HG02763 (cell line): ENCODE results near the gene EXO5.
"Not testable (repeated sequence)": the region's sequence is repeated elsewhere in the genome, so short reads cannot be mapped to it uniquely, and the experiment has no call there.

Source experiments
- ATAC-seq: cut with Tn5 transposase; IDR thresholded peaks from one replicate; pipeline ENCODE4 v1.9.1; 2021; ENCODE audit warnings: mild to moderate bottlenecking, moderate library complexity; ENCODE audit not compliant: unreplicated experiment

EXO5 gene, protein sequence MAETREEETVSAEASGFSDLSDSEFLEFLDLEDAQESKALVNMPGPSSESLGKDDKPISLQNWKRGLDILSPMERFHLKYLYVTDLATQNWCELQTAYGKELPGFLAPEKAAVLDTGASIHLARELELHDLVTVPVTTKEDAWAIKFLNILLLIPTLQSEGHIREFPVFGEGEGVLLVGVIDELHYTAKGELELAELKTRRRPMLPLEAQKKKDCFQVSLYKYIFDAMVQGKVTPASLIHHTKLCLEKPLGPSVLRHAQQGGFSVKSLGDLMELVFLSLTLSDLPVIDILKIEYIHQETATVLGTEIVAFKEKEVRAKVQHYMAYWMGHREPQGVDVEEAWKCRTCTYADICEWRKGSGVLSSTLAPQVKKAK

DNA sequence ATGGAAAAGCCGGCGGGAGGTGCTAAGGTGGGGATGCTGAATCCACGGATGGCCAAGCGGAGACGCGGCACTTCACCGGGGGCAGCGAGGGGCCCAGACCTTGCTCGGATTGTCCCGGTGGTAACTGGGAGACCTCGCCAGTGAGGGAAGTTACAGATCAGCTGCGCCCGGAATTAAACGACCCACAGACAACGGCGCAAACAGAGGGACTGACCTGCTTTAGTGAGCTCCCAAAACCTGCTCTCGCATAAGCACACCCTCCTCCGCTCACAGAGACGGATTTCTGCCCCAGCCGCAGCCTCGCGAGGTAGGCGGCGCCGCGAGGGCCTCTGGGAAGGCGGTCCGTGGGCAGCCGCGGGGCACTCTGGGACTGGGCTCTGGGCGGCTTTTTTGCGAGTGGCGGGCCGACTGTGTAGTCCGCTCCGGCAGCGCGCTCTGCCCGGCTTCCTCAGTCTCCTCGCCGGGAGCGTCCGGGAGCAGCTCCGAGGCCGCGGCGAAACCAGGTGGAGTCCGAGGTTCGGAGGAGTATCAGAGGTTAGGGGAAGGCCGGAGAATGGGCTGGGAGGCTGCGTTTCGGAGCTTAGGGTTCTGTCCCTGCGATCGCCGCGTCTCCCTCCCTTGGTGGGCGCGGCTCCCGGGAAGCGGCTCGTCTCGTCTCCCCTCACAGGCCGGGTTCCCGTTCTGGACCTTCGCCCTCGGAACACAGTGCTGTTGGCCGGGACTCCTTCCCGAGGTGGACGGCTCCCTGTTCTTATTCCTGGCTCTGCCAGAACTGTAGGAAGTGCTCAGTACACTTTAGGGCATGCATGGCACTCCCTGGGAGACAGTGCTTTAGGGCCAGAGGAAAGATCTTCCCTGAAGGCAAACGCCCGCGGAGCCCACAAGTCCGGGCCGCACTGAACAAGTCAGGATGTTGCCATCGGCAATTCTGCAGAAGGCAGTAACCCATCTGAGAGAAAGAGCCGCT lies at the start of gene EXO5:
Gene EXO5 (plus strand): TSS at position 393 of the 967 bp plus-strand sequence. CDS start 5,778 bp downstream, outside the sequence.
- ATAC-seq = peak; percentile 76

DNA sequence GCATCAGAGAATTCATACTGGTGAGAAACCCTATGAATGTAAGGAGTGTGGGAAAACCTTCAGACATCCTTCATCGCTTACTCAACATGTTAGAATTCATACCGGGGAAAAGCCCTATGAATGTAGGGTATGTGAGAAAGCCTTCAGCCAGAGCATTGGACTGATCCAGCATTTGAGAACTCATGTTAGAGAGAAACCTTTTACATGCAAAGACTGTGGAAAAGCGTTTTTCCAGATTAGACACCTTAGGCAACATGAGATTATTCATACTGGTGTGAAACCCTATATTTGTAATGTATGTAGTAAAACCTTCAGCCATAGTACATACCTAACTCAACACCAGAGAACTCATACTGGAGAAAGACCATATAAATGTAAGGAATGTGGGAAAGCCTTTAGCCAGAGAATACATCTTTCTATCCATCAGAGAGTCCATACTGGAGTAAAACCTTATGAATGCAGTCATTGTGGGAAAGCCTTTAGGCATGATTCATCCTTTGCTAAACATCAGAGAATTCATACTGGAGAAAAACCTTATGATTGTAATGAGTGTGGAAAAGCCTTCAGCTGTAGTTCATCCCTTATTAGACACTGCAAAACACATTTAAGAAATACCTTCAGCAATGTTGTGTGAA lies 45.5 kb upstream of the EXO5 start:
- no peak for ATAC-seq

DNA sequence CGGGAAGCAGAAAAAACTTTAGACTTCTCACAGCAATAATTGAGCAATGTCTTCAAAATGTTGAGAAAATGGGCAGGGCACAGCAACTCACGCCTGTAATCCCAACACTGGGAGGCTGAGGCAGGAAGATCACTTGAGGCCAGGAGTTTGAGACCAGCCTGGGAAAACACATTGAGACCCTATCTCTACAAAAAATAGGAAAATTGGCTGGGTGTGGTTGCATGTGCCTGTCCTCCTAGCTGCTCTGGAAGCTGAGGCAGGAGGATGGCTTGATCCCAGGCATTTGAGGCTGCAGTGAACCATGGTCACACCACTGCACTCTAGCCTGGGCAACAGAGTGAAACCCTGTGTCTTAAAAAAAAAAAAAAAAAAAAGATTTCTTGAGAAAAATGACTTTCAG lies 39.2 kb upstream of the EXO5 start:
- ATAC-seq = no peak

DNA sequence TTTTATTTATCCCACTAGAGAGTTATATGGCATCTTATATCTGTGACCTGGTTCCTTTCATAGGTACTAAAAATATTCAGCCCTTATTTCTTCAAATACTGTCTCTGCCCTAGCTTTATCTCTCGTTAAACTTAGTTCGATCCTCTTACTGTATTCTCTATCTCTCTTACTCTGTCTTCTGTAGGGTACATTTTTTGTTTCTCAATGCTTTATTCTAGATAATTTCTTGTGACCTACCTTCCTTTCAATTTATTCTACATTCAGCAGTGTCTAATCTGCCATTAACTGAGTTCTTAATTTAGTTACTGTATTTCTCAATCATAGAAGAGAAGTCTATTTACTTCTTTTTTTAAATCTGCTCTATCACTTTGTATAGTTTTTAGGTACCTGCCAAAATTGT lies 33.3 kb upstream of the EXO5 start:
- ATAC-seq = no peak

DNA sequence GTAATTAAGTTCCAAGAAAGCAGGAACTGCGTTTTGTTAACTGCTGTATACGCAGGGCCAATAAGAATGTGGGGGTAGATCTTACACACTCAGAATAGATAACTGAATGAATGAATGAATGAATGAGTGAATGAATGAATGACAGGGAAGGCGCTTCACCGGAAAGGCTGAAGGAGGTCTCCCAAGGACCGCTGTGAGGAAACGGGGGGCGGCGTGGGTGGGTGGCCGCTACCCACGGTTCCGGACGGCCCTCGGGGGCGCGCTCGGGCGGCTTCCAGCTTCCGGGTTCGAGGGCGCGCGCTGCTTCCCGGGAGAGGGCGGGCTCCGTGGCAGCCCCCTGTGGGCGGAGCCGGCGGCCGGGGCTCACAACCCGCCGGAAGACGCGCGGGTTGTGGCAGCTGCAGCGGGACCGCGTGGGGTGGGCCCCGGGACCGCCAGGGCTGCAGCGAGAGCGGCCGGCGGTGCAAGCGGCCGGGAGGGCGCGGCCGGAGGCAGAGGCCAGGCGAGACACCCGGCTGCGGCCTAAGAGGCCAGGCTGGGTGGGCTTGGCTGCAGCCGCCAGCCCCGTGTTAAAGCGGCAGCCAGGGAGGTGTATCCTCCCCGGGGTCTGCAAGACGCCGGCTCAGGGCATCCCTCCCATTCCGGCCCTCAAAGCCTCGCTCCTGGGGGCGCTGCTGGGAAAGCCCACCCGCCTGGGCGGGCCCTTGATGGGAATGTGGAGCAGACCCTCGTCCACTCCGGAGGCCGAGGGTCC lies 31.5 kb upstream of the EXO5 start, which contains the start of gene ZFP69:
Gene ZFP69 (plus strand): TSS at position 367 of the 754 bp plus-strand sequence. CDS start 2,072 bp downstream, outside the sequence.
- peak; percentile 79 for ATAC-seq

DNA sequence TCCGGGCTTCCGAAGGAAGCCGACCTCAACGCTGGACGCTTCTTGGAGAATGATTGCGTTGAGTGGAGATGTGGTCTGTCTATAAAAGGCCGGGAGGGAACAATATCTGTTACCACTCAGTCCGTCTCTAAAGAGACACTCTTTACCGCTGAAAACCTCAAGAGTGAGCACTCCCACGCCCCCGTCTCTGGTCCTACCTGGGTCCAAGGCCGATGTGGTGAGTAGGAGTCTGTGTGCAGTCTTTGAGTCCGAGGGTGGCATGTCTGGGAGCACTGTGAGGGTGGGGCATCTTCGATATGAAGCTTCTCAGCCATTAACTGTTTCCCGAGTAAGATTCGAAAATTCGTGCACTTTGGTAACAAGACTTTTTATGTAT lies 30.9 kb upstream of the EXO5 start:
- no peak for ATAC-seq

DNA sequence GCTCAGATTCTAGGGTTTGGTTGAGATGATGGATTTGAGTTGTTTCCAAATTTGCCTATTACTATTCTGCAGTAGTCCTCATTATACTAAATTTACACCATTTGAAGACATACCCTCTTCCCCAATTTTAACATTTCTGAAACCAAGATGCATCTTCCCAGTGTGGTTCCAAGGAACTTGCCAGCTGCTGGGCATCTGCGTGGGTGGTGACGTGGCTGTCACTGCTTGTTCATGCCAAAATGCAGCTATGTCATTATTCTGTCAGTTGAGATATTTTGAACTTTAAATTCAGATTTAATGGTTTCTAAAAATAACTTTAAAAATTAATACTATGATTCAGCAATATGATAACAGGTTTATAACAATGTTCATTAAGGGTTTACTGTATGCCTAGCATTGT lies 30.3 kb upstream of the EXO5 start:
- no peak for ATAC-seq

DNA sequence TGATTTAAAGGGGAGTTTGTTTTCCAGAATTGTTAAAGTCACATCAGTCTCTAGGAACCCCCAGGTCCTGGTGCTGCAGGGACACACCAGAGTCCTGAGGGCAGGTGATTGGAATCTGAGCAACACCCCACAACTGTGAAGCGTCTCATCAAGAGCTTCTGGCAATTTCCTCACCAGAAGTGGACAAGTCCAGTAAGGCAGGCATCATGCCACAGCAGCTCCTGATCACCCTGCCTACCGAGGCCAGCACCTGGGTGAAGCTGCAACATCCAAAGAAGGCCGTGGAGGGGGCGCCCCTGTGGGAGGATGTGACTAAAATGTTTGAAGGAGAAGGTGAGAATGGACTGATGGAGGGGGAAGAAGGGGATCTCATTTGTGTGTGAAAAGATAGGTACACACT lies 29.4 kb upstream of the EXO5 start:
- ATAC-seq = no peak

DNA sequence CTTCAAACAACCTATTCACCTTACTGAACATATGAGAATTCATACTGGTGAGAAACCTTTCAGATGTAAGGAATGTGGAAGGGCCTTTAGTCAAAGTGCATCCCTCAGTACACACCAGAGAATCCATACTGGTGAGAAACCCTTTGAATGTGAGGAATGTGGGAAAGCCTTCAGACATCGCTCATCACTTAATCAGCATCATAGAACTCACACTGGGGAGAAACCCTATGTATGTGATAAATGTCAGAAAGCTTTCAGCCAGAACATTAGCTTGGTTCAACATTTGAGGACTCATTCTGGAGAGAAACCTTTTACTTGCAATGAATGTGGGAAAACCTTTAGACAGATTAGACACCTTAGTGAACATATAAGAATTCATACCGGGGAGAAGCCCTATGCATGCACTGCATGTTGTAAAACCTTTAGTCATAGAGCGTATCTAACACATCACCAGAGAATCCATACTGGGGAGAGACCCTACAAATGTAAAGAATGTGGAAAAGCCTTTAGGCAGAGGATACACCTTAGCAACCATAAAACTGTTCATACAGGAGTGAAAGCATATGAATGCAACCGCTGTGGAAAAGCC lies 13.2 kb upstream of the EXO5 start:
- no peak for ATAC-seq

DNA sequence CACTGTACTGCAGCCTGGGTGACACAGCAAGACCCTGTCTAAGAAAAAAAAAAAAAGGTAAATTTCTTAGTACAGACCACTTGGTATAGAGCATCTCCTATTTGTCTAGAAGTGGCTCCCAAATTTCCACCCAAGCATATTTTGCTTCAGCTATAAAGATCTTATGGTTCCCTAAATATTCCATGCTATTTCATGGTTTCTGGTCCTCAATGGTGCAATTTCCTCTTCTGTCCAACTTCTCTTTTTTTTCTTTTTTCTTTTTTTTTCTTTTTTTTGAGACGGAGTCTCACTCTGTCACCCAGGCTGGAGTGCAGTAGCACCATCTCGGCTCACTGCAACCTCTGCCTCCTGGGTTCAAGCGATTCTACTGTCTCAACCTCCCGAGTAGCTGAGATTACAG lies 5.9 kb upstream of the EXO5 start:
- not testable (repeated sequence) for ATAC-seq

DNA sequence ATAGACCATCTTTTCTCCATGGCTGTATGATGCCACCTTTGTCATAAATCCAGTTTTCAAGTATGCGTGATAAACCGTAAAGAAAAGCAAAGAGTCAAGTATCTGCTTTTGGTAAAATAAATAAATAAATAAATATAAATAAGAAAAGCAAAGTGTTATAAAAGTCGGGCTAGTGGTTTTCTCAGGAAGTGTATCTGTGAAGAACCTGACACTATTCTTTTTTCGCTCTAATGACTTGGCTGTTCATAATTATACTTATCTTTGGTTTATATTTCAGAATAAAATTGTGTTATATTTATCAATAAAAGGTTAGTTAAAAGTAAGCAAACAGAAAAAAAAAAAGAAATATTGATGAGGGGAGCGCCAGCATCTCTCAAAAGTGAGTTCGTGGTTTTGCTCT lies 594 bp upstream of the EXO5 start:
- no peak for ATAC-seq

DNA sequence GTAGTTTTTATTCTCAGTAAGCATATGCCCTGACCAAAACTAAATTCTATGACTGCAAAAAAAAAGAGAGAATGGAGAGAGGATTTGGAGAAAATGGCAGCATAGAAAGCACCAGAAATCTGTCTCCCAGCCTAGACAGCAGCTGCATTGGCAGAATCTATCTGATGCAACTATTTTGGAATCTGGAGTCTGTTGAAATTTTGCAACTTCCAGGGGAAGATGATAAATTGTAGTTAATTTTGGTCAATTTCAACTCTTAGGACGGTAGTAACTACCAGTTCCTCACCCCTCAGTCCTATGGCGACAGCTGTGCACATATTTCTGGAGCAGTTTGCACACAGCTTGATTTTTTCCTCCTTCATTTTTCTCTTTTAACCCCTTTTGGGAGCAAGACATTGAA lies 10.9 kb downstream of the EXO5 start:
- ATAC-seq = no peak

DNA sequence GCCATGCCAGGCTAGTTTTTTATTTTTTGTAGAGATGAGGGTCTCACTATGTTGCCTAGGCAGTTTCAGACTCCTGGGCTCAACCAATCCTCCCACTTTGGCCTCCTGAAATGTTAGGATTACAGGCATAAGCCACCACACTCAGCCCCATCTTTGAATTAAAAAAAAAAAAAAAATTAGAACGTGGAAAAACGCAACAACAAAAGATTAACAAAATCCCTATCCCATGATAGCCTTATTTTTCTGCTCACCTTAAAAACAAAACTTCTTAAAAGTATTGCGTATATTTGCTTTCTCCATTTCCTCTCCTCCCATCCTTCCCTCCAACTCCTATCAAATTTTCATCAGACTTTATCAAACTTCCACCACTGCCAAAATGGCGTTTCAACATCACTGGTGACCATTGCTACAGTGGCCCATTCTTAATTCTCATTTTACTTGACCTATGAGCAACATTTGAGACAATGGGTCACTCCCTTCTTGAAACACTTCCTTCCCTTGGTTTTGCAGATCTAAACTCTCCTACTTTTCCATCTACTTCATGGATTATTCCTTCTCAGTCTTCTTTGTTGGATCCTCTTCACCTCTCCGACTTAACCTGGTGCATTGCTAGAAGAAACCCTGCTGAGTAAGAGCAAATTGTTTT lies 22.3 kb downstream of the EXO5 start:
- ATAC-seq = no peak

DNA sequence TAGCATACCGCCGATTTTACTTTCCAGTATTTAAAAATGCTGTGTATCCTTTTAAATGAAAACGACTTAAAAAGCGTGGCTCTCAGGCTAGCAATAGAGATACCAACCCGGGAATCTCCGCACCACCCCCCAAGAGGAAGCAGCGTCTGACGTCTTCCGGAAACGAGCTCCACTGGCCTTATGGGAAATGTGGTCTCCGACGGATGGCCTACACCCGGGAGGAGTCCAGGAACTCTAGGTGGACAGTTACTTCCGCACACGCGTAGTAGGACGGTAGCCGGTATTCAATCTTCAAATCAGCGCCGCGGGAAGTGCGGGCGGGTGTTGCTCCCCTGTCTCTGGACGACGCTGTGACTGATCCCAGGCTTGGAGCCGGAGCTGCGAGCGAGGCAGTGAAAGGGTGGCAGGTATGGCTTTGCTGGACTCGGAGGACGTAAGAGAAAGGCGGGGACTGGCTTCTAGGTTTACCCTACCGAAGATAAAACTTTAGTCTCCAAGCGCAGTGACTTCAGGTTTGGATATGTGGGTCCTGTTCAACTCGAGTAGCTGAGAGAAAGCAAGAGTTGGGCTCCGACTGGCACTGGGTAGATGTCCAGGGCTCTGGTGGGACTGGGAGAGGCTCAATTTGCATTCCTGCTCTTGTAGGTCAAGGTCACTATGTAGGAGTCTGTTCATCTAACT lies 23.0 kb downstream of the EXO5 start, which contains the start of gene ZNF684:
Gene ZNF684 (plus strand): TSS at position 257 of the 681 bp plus-strand sequence. CDS start 1,530 bp downstream, outside the sequence.
- ATAC-seq = peak; percentile 93

DNA sequence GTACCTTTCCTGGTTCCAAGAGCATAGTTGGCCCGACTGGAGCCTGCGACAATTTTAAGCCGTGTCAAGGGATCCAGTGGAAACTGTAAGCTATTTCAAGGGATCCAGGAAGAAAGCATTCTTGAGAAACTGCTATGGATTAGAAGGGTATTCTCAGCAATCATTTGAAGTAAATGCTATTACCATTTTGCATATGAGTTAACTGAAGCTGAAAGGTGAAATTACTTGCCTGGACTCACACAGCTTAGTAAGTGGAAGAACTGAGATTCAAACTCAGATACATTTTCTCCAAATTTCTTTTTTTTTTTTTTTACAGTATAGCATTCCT lies 23.5 kb downstream of the EXO5 start:
- ATAC-seq = no peak

DNA sequence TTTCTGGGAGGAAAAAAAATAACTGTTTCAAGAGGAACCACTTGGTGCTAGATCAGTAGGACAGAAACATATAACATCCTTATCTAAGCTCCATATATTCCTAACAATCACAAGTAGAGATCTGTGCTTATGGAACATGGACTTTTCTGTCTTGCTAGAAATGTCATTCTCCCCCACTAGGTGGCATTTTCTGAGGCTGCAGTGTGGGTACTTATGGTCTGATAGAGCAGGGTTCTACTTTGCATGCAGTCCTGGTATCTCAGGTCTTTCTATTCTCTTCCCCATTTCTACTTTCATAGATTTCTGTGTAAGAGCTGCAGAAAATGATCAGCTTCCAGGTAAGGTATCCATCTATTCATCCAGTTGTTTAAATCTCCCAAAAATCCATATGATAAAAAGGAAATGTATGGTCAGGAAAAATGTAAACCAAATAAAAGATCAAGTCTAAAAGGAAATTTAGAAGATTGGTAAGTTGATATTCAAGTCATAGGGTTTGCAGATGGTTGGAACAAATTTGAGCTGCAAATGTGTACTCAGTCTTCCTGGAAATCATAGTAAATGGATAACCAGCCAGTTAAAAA lies 24.4 kb downstream of the EXO5 start:
- ATAC-seq = no peak

DNA sequence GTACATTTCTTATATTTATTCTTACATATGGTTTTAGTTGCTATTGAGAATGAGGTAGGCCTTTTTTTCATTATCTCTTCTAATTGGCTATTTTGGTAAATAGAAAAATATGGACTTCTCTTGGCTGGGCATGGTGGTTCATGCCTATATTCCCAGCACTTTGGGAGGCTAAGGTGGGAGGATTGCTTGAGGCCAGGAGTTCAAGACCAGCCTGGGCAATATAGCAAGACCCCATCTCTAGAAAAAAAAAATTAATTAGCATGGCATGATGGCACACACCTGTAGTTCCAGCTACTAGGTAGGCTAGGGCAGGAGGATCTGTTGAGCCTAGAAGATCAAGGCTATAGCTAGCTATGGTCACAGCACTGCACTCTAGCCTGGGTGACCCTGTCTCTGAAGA lies 26.0 kb downstream of the EXO5 start:
- no peak for ATAC-seq

DNA sequence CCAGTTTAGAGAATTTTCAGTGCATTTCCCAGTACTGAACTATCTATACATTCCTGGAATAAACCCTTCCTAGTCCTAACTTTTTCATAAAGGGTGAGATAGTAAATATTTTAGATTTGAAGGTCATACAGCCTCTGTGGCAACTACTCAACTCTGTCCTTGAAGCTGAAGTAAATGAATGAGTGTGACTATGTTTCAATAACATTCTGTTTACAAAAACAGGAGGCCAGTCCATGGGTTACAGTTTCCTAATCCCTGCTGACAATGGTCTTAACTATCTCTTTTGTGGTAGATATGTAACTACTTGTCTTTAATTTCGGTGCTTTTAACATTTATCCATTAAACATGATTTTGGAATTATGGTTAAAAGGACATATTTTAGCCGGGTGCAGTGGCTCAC lies 27.2 kb downstream of the EXO5 start:
- no peak for ATAC-seq

DNA sequence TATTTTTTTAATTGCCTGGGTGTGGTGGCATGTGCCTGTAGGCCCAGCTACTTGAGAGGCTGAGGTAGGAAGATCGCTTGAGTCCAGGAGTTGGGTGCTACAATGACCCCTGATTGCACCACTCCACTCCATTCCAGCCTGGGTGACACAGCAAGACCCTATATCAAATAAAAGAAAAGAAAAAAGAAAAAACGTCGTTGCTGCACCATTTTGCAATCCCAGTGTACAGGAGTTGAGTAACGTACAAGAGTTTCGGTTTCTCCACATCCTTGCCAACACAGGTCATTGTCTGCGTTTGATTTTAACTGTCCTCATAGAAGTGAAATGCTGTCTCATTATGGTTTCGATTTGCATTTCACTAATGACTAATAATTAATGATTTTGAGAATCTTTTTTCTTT lies 30.8 kb downstream of the EXO5 start:
- no peak for ATAC-seq
